H1 (cell line): ENCODE measurements around the gene LTO1. TPM values are rescaled to one million over a fixed set of nuclear protein-coding genes. Genes with fewer than 3 reads are reported as not detected.
A peak's percentile ranks its signal among the peaks of the same experiment; 100 is the strongest.

ENCODE experiments used
- CTCF ChIA-PET: fragments of 300-600 bp; sonication (Branson Sonifier 250); formaldehyde crosslinking; loops from one replicate; lab custom pipeline; 2021; ENCODE audit not compliant: partially characterized antibody; lab: Charles Lee
- POLR2A ChIA-PET: fragments of 300-600 bp; sonication (Branson Sonifier 250); formaldehyde crosslinking; loops from one replicate; lab custom pipeline; 2021; ENCODE audit warnings: inconsistent platforms; ENCODE audit not compliant: partially characterized antibody; lab: Charles Lee
- DNase-seq, 2 experiments: peaks; one replicate each; pipeline versions ENCODE4 v3.0.0 to v3.0.0-alpha.2; 2010 to 2022; ENCODE audit warnings: low spot score in 2 of 2, low read depth in 1 of 2, mixed read lengths in 1 of 2
- FAIRE-seq: peaks from 2 replicates; lab custom pipeline; 2011; peaks lifted over from hg19 to GRCh38; lab: Jason Lieb, UNC
- H2AFZ ChIP-seq: 2 replicates; pipeline ENCODE4 v1.8.1; 2012; ENCODE audit warnings: low read length, inconsistent platforms
- H2AK5ac ChIP-seq: 2 replicates; pipeline ENCODE4 v1.6.1; 2013; ENCODE audit warnings: low read depth, low read length
- H2BK120ac ChIP-seq: replicated peaks from 2 replicates; pipeline ENCODE3; 2013; ENCODE audit warnings: low read depth, low read length, inconsistent platforms
- H2BK12ac ChIP-seq: 2 replicates; pipeline ENCODE4 v1.6.1; 2013; ENCODE audit warnings: low read depth, low read length
- H2BK15ac ChIP-seq: 2 replicates; pipeline ENCODE4 v1.6.1; 2013; ENCODE audit warnings: low read length
- H2BK20ac ChIP-seq: 2 replicates; pipeline ENCODE4 v1.6.1; 2013; ENCODE audit warnings: low read length
- H2BK5ac ChIP-seq: 2 replicates; pipeline ENCODE4 v1.6.1; 2013; ENCODE audit warnings: low read depth, low read length
- H3K14ac ChIP-seq: 2 replicates; pipeline ENCODE4 v1.6.1; 2013; ENCODE audit warnings: inconsistent platforms; ENCODE audit not compliant: insufficient read length
- H3K18ac ChIP-seq: 2 replicates; pipeline ENCODE4 v1.6.1; 2013; ENCODE audit warnings: low read length; ENCODE audit errors: extremely low read depth
- H3K23ac ChIP-seq: 2 replicates; pipeline ENCODE4 v1.6.1; 2013; ENCODE audit warnings: inconsistent platforms; ENCODE audit not compliant: insufficient read length
- H3K23me2 ChIP-seq: 2 replicates; pipeline ENCODE4 v1.6.1; 2013; ENCODE audit warnings: low read depth, low read length
- H3K27ac ChIP-seq: 2 replicates; pipeline ENCODE4 v1.6.1; 2011; ENCODE audit warnings: low read depth, low read length, inconsistent platforms
- H3K27me3 ChIP-seq, 4 experiments: replicated peaks in 1 of 4; 1 replicate in 1 of 4; 2 replicates in 3 of 4; pipeline versions ENCODE4 v1.6.1 to v1.8.1; 2011 to 2013; ENCODE audit warnings: low read length in 3 of 4, mild to moderate bottlenecking in 3 of 4, inconsistent platforms in 2 of 4, mixed read lengths in 2 of 4, moderate library complexity in 1 of 4; ENCODE audit not compliant: control insufficient read depth in 3 of 4, insufficient read depth in 3 of 4; ENCODE audit errors: extremely low read depth in 1 of 4
- H3K36me3 ChIP-seq, 4 experiments: 2 replicates each; pipeline versions ENCODE4 v1.6.1 to v1.8.1; 2011 to 2013; ENCODE audit warnings: mild to moderate bottlenecking in 4 of 4, low read length in 3 of 4, moderate library complexity in 2 of 4, control low read depth in 1 of 4, inconsistent platforms in 1 of 4; ENCODE audit not compliant: insufficient read depth in 4 of 4, control insufficient read depth in 2 of 4
- H3K4ac ChIP-seq: replicated peaks from 2 replicates; pipeline ENCODE3; 2013; ENCODE audit warnings: low read length, low read depth, mixed read lengths, inconsistent platforms; ENCODE audit not compliant: insufficient read length
- H3K4me1 ChIP-seq, 4 experiments: replicated peaks in 1 of 4; 1 replicate in 1 of 4; 2 replicates in 3 of 4; pipeline versions ENCODE4 v1.6.1 to v1.8.1; 2011 to 2013; ENCODE audit warnings: low read length in 3 of 4, inconsistent platforms in 2 of 4, mixed read lengths in 1 of 4; ENCODE audit not compliant: insufficient read depth in 4 of 4, control insufficient read depth in 3 of 4
- H3K4me2 ChIP-seq, 2 experiments: 2 replicates each; pipeline versions ENCODE4 v1.6.1 to v1.8.1; 2011 to 2013; ENCODE audit warnings: low read depth in 2 of 2, low read length in 2 of 2, control low read depth in 1 of 2, inconsistent platforms in 1 of 2, mild to moderate bottlenecking in 1 of 2; ENCODE audit not compliant: insufficient read depth in 1 of 2
- H3K4me3 ChIP-seq, 4 experiments: fragments of 200-600, 300-600 bp in 1 of 4; sonication (generic), shearing (Covaris generic), sonication (Bioruptor Twin) in 1 of 4; 2 replicates each; pipeline versions ENCODE4 v1.5.1 to v1.8.1; 2011 to 2016; ENCODE audit warnings: low read length in 4 of 4, low read depth in 3 of 4, control low read depth in 2 of 4, inconsistent platforms in 2 of 4, mild to moderate bottlenecking in 2 of 4, mixed read lengths in 1 of 4, moderate library complexity in 1 of 4; ENCODE audit not compliant: insufficient read depth in 2 of 4; ENCODE audit errors: extremely low read depth in 1 of 4
- H3K56ac ChIP-seq: replicated peaks from 2 replicates; pipeline ENCODE3; 2013; ENCODE audit warnings: low read depth, mild to moderate bottlenecking, mixed read lengths, low read length, inconsistent platforms; ENCODE audit not compliant: insufficient read length
- H3K79me1 ChIP-seq: 2 replicates; pipeline ENCODE4 v1.6.1; 2013; ENCODE audit warnings: low read depth, low read length, control low read depth
- H3K79me2 ChIP-seq, 2 experiments: 2 replicates each; pipeline versions ENCODE4 v1.6.1 to v1.8.1; 2012 to 2013; ENCODE audit warnings: low read length in 2 of 2, mild to moderate bottlenecking in 2 of 2, inconsistent platforms in 1 of 2; ENCODE audit not compliant: insufficient read depth in 2 of 2, control insufficient read depth in 1 of 2
- H3K9ac ChIP-seq, 4 experiments: replicated peaks in 1 of 4; 1 replicate in 1 of 4; 2 replicates in 3 of 4; pipeline versions ENCODE4 v1.6.1 to v1.8.1; 2011 to 2013; ENCODE audit warnings: low read depth in 3 of 4, low read length in 3 of 4, control low read depth in 2 of 4, mild to moderate bottlenecking in 2 of 4, moderate library complexity in 2 of 4, inconsistent platforms in 1 of 4; ENCODE audit errors: extremely low read depth in 1 of 4
- H3K9me3 ChIP-seq, 2 experiments: 2 replicates each; pipeline versions ENCODE4 v1.6.1 to v1.8.1; 2012 to 2013; ENCODE audit warnings: mild to moderate bottlenecking in 2 of 2, moderate library complexity in 2 of 2, control low read depth in 1 of 2, inconsistent platforms in 1 of 2, low read depth in 1 of 2, low read length in 1 of 2, mixed read lengths in 1 of 2; ENCODE audit not compliant: insufficient read depth in 2 of 2
- H4K20me1 ChIP-seq, 2 experiments: replicated peaks in 1 of 2; 2 replicates each; pipeline versions ENCODE3 to v1.8.1; 2011 to 2013; ENCODE audit warnings: inconsistent platforms in 2 of 2, low read length in 2 of 2, mild to moderate bottlenecking in 1 of 2; ENCODE audit not compliant: insufficient read depth in 2 of 2, control insufficient read depth in 1 of 2
- H4K5ac ChIP-seq: 2 replicates; pipeline ENCODE4 v1.6.1; 2013; ENCODE audit warnings: low read length, low read depth, mixed read lengths, inconsistent platforms; ENCODE audit not compliant: insufficient read length
- H4K8ac ChIP-seq: 2 replicates; pipeline ENCODE4 v1.8.0; 2013; ENCODE audit warnings: mild to moderate bottlenecking, moderate library complexity, low read length, inconsistent platforms; ENCODE audit not compliant: insufficient read depth; ENCODE audit errors: extremely low read depth
- H4K91ac ChIP-seq: replicated peaks from 2 replicates; pipeline ENCODE3; 2013; ENCODE audit warnings: low read length, mixed read lengths, inconsistent platforms; ENCODE audit not compliant: insufficient read length
- BACH1 ChIP-seq: IDR thresholded peaks from 2 replicates; pipeline ENCODE4 v1.6.1; 2012; ENCODE audit warnings: low read length, improper control_type of control experiment
- GTF2F1 ChIP-seq: IDR thresholded peaks from 2 replicates; pipeline ENCODE4 v1.6.1; 2012; ENCODE audit warnings: low read depth, low read length, improper control_type of control experiment, borderline replicate concordance
- SP4 ChIP-seq: IDR thresholded peaks from 2 replicates; pipeline ENCODE4 v1.6.1; 2012; ENCODE audit warnings: low read length, inconsistent platforms
- whole genome bisulfite sequencing, 2 experiments: shearing (Covaris generic) in 1 of 2; methylation state at CpG; one replicate each; pipeline versions ENCODE4 v1.1.6 to v1.1.7; 2013 to 2015; ENCODE audit warnings: low lambda C conversion rate in 2 of 2, mixed read lengths in 2 of 2, inconsistent platforms in 1 of 2, low coverage in 1 of 2, missing lambda C conversion rate in 1 of 2; ENCODE audit not compliant: insufficient replicate concordance in 2 of 2, insufficient coverage in 1 of 2, insufficient read length in 1 of 2; ENCODE audit errors: extremely low coverage in 1 of 2, missing lambda C conversion rate in 1 of 2; 5-methylcytosine and 5-hydroxymethylcytosine counted together
- polyA plus RNA-seq, 7 experiments: library from polyadenylated mRNA; depleted of rRNA in 3 of 7; stranded (reverse) in 5 of 7; unstranded in 2 of 7; fragments of >200 nt in 5 of 7; fragments of 200-250 nt in 2 of 7; gene quantifications; 1 replicate in 5 of 7; 2 replicates in 1 of 7; 4 replicates in 1 of 7; pipeline versions ENCODE4 v1.2.1 to v1.2.3, GENCODE V29; 2011 to 2013; ENCODE audit warnings: missing spikeins in 2 of 7, mixed read lengths in 2 of 7
- total RNA-seq: library from RNA; stranded (reverse); fragmentation: NEBNext Ultra II Directional; extraction: Animal tissue kit (Norgen Biotek cat#: 25700); gene quantifications from 2 replicates; pipeline ENCODE4 v1.2.1, GENCODE V29; 2021

LTO1 gene
- total and polyA plus RNA-seq, 2 of the 8 experiments (the other 6 are each of a cell fraction or from before 2014, with no cell fraction given) = 15.4 to 21.3 TPM

DNA sequence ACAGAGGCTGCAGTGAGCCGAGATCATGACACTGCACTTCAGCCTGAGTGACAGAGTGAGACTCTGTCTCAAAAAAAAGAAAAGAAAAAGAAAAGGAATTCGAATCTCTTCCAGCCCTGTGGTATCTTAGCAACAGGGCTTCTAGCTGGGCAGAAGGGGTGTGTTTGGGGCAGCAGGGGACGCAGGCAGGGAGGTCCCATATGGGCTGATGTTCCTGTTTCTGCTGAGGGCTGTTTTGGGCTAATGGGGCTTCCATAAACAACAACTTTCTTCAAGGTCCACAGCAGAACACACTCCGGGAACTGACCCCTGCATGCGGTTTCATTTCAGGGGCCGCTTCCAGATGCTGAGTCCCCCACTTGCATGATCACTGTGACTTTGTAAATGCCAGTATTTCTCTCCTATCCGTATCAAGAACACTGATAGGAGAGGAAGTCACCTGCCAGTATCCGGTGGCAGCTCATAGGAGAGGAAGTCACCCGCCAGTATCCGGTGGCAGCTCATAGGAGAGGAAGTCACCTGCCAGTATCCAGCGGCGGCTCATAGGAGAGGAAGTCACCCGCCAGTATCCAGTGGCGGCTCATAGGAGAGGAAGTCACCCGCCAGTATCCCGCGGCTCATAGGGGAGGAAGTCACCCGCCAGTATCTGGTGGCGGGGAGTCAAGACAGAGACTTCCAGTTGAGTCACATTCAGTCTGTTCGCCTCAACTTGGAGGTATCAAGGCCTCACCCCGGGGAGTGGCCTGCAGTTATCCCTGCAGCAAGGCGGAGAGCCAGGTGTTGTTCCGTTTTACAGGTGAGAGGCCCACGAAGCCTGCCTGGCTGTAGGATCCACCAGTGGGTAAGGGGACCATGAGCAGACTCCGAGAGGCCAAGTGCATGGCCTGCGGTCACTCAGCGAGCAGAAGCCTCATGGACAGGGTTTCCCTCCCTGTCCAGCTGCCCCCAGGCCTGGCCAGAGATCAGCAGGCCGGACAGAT lies 37.0 kb upstream of the LTO1 start:
- Histone ChIP-seq H2BK12ac (peak overlapping the region; percentile 39; the same call in 1 of the 2 replicates), H3K79me1 (no peaks in the 10 kb centered on the region), H3K23me2 (no peaks in the 10 kb centered on the region; the same call in 1 of the 2 replicates), H4K8ac (peak overlapping the region; percentile 45), H3K14ac (no peak overlapping the region), H4K5ac (no peak overlapping the region), H3K23ac (no peak overlapping the region), H3K4ac (no peak overlapping the region), H3K9me3 (no peaks in the 10 kb centered on the region), H3K27ac (no peak overlapping the region), H3K56ac (no peak overlapping the region), H3K79me2 (no peaks in the 10 kb centered on the region), H2AK5ac (peak overlapping the region; percentile 25; the same call in 1 of the 2 replicates), H4K20me1 (no peaks in the 10 kb centered on the region), H2AFZ (no peak overlapping the region), H2BK5ac (no peak overlapping the region), H4K91ac (peak overlapping the region; percentile 61), H2BK120ac (no peak overlapping the region), H3K9ac (no peak overlapping the region), H3K27me3 (peaks cover 0 to 4% (median 2%) of the 10 kb centered on the region in 4 experiments; a peak in 2 of 7 replicates), H3K36me3 (no peaks in the 10 kb centered on the region), H2BK20ac (0 out of 2 replicates have a peak overlapping the region, but pooled peaks have one; percentile 48), H3K18ac (peak overlapping the region; percentile 62; the same call in 1 of the 2 replicates), H3K4me3 (no peak overlapping the region), H2BK15ac (0 out of 2 replicates have a peak overlapping the region, but pooled peaks have one; percentile 29), H3K4me1 (peaks cover 4 to 12% (median 8%) of the 10 kb centered on the region in 4 experiments), H3K4me2 (no peak overlapping the region)
- CTCF ChIA-PET = interaction anchor here (0.6 to 20.5 kb wide), 12 partner anchors 9 to 757 kb away, joined by 3 to 197 read pairs (median 3); no protein-coding TSS in a partner anchor
- POLR2A ChIA-PET = interaction anchor here (0.7 to 1.5 kb wide), 4 partner anchors 8 to 114 kb away, joined by 3 to 4 read pairs (median 4); partner anchors contain the start of gene FGF19
- 79% methylated on average over 26 of the region's 28 CpGs; no CpG with 5 or more reads in 1 of the 2 experiments for WGBS, 2 experiments
- DNase-seq = no peak
- FAIRE-seq = no peak
- TF ChIP-seq BACH1 (peak; percentile 29; the same call in 1 of the 2 replicates), GTF2F1 (no peak), SP4 (no peak)
